H1 (cell line): ENCODE measurements around the gene DGKZ. TPM values are rescaled to one million over a fixed set of nuclear protein-coding genes. Genes with fewer than 3 reads are reported as not detected.

Source experiments
- CTCF ChIA-PET: fragments of 300-600 bp; sonication (Branson Sonifier 250); formaldehyde crosslinking; loops from one replicate; lab custom pipeline; 2021; ENCODE audit not compliant: partially characterized antibody; lab: Charles Lee
- POLR2A ChIA-PET: fragments of 300-600 bp; sonication (Branson Sonifier 250); formaldehyde crosslinking; loops from one replicate; lab custom pipeline; 2021; ENCODE audit warnings: inconsistent platforms; ENCODE audit not compliant: partially characterized antibody; lab: Charles Lee
- DNase-seq, 2 experiments: peaks; one replicate each; pipeline versions ENCODE4 v3.0.0 to v3.0.0-alpha.2; 2010 to 2022; ENCODE audit warnings: low spot score in 2 of 2, low read depth in 1 of 2, mixed read lengths in 1 of 2
- FAIRE-seq: peaks from 2 replicates; lab custom pipeline; 2011; peaks lifted over from hg19 to GRCh38; lab: Jason Lieb, UNC
- H2AFZ ChIP-seq: 2 replicates; pipeline ENCODE4 v1.8.1; 2012; ENCODE audit warnings: low read length, inconsistent platforms
- H2AK5ac ChIP-seq: 2 replicates; pipeline ENCODE4 v1.6.1; 2013; ENCODE audit warnings: low read depth, low read length
- H2BK120ac ChIP-seq: replicated peaks from 2 replicates; pipeline ENCODE3; 2013; ENCODE audit warnings: low read depth, low read length, inconsistent platforms
- H2BK12ac ChIP-seq: 2 replicates; pipeline ENCODE4 v1.6.1; 2013; ENCODE audit warnings: low read depth, low read length
- H2BK15ac ChIP-seq: 2 replicates; pipeline ENCODE4 v1.6.1; 2013; ENCODE audit warnings: low read length
- H2BK20ac ChIP-seq: 2 replicates; pipeline ENCODE4 v1.6.1; 2013; ENCODE audit warnings: low read length
- H2BK5ac ChIP-seq: 2 replicates; pipeline ENCODE4 v1.6.1; 2013; ENCODE audit warnings: low read depth, low read length
- H3K14ac ChIP-seq: 2 replicates; pipeline ENCODE4 v1.6.1; 2013; ENCODE audit warnings: inconsistent platforms; ENCODE audit not compliant: insufficient read length
- H3K18ac ChIP-seq: 2 replicates; pipeline ENCODE4 v1.6.1; 2013; ENCODE audit warnings: low read length; ENCODE audit errors: extremely low read depth
- H3K23ac ChIP-seq: 2 replicates; pipeline ENCODE4 v1.6.1; 2013; ENCODE audit warnings: inconsistent platforms; ENCODE audit not compliant: insufficient read length
- H3K23me2 ChIP-seq: 2 replicates; pipeline ENCODE4 v1.6.1; 2013; ENCODE audit warnings: low read depth, low read length
- H3K27ac ChIP-seq: 2 replicates; pipeline ENCODE4 v1.6.1; 2011; ENCODE audit warnings: low read depth, low read length, inconsistent platforms
- H3K27me3 ChIP-seq, 4 experiments: replicated peaks in 1 of 4; 1 replicate in 1 of 4; 2 replicates in 3 of 4; pipeline versions ENCODE4 v1.6.1 to v1.8.1; 2011 to 2013; ENCODE audit warnings: low read length in 3 of 4, mild to moderate bottlenecking in 3 of 4, inconsistent platforms in 2 of 4, mixed read lengths in 2 of 4, moderate library complexity in 1 of 4; ENCODE audit not compliant: control insufficient read depth in 3 of 4, insufficient read depth in 3 of 4; ENCODE audit errors: extremely low read depth in 1 of 4
- H3K36me3 ChIP-seq, 4 experiments: 2 replicates each; pipeline versions ENCODE4 v1.6.1 to v1.8.1; 2011 to 2013; ENCODE audit warnings: mild to moderate bottlenecking in 4 of 4, low read length in 3 of 4, moderate library complexity in 2 of 4, control low read depth in 1 of 4, inconsistent platforms in 1 of 4; ENCODE audit not compliant: insufficient read depth in 4 of 4, control insufficient read depth in 2 of 4
- H3K4ac ChIP-seq: replicated peaks from 2 replicates; pipeline ENCODE3; 2013; ENCODE audit warnings: low read length, low read depth, mixed read lengths, inconsistent platforms; ENCODE audit not compliant: insufficient read length
- H3K4me1 ChIP-seq, 4 experiments: replicated peaks in 1 of 4; 1 replicate in 1 of 4; 2 replicates in 3 of 4; pipeline versions ENCODE4 v1.6.1 to v1.8.1; 2011 to 2013; ENCODE audit warnings: low read length in 3 of 4, inconsistent platforms in 2 of 4, mixed read lengths in 1 of 4; ENCODE audit not compliant: insufficient read depth in 4 of 4, control insufficient read depth in 3 of 4
- H3K4me2 ChIP-seq, 2 experiments: 2 replicates each; pipeline versions ENCODE4 v1.6.1 to v1.8.1; 2011 to 2013; ENCODE audit warnings: low read depth in 2 of 2, low read length in 2 of 2, control low read depth in 1 of 2, inconsistent platforms in 1 of 2, mild to moderate bottlenecking in 1 of 2; ENCODE audit not compliant: insufficient read depth in 1 of 2
- H3K4me3 ChIP-seq, 4 experiments: fragments of 200-600, 300-600 bp in 1 of 4; sonication (generic), shearing (Covaris generic), sonication (Bioruptor Twin) in 1 of 4; 2 replicates each; pipeline versions ENCODE4 v1.5.1 to v1.8.1; 2011 to 2016; ENCODE audit warnings: low read length in 4 of 4, low read depth in 3 of 4, control low read depth in 2 of 4, inconsistent platforms in 2 of 4, mild to moderate bottlenecking in 2 of 4, mixed read lengths in 1 of 4, moderate library complexity in 1 of 4; ENCODE audit not compliant: insufficient read depth in 2 of 4; ENCODE audit errors: extremely low read depth in 1 of 4
- H3K56ac ChIP-seq: replicated peaks from 2 replicates; pipeline ENCODE3; 2013; ENCODE audit warnings: low read depth, mild to moderate bottlenecking, mixed read lengths, low read length, inconsistent platforms; ENCODE audit not compliant: insufficient read length
- H3K79me1 ChIP-seq: 2 replicates; pipeline ENCODE4 v1.6.1; 2013; ENCODE audit warnings: low read depth, low read length, control low read depth
- H3K79me2 ChIP-seq, 2 experiments: 2 replicates each; pipeline versions ENCODE4 v1.6.1 to v1.8.1; 2012 to 2013; ENCODE audit warnings: low read length in 2 of 2, mild to moderate bottlenecking in 2 of 2, inconsistent platforms in 1 of 2; ENCODE audit not compliant: insufficient read depth in 2 of 2, control insufficient read depth in 1 of 2
- H3K9ac ChIP-seq, 4 experiments: replicated peaks in 1 of 4; 1 replicate in 1 of 4; 2 replicates in 3 of 4; pipeline versions ENCODE4 v1.6.1 to v1.8.1; 2011 to 2013; ENCODE audit warnings: low read depth in 3 of 4, low read length in 3 of 4, control low read depth in 2 of 4, mild to moderate bottlenecking in 2 of 4, moderate library complexity in 2 of 4, inconsistent platforms in 1 of 4; ENCODE audit errors: extremely low read depth in 1 of 4
- H3K9me3 ChIP-seq, 2 experiments: 2 replicates each; pipeline versions ENCODE4 v1.6.1 to v1.8.1; 2012 to 2013; ENCODE audit warnings: mild to moderate bottlenecking in 2 of 2, moderate library complexity in 2 of 2, control low read depth in 1 of 2, inconsistent platforms in 1 of 2, low read depth in 1 of 2, low read length in 1 of 2, mixed read lengths in 1 of 2; ENCODE audit not compliant: insufficient read depth in 2 of 2
- H4K20me1 ChIP-seq, 2 experiments: replicated peaks in 1 of 2; 2 replicates each; pipeline versions ENCODE3 to v1.8.1; 2011 to 2013; ENCODE audit warnings: inconsistent platforms in 2 of 2, low read length in 2 of 2, mild to moderate bottlenecking in 1 of 2; ENCODE audit not compliant: insufficient read depth in 2 of 2, control insufficient read depth in 1 of 2
- H4K5ac ChIP-seq: 2 replicates; pipeline ENCODE4 v1.6.1; 2013; ENCODE audit warnings: low read length, low read depth, mixed read lengths, inconsistent platforms; ENCODE audit not compliant: insufficient read length
- H4K8ac ChIP-seq: 2 replicates; pipeline ENCODE4 v1.8.0; 2013; ENCODE audit warnings: mild to moderate bottlenecking, moderate library complexity, low read length, inconsistent platforms; ENCODE audit not compliant: insufficient read depth; ENCODE audit errors: extremely low read depth
- H4K91ac ChIP-seq: replicated peaks from 2 replicates; pipeline ENCODE3; 2013; ENCODE audit warnings: low read length, mixed read lengths, inconsistent platforms; ENCODE audit not compliant: insufficient read length
- CEBPB ChIP-seq: IDR thresholded peaks from 2 replicates; pipeline ENCODE4 v1.6.1; 2012; ENCODE audit warnings: low read depth, low read length
- POLR2AphosphoS5 ChIP-seq: IDR thresholded peaks from 2 replicates; pipeline ENCODE4 v1.6.1; 2011; ENCODE audit warnings: low read depth, low read length
- RAD21 ChIP-seq, 2 experiments: IDR thresholded peaks in 1 of 2; conservative IDR thresholded peaks in 1 of 2; 2 replicates each; pipeline ENCODE4 v1.6.1; 2011; ENCODE audit warnings: low read depth in 2 of 2, low read length in 2 of 2, improper control_type of control experiment in 1 of 2, inconsistent platforms in 1 of 2, mild to moderate bottlenecking in 1 of 2, moderate library complexity in 1 of 2
- SAP30 ChIP-seq: fragments of 300-600 bp; sonication (generic); IDR thresholded peaks from 2 replicates; pipeline ENCODE4 v1.7.1; 2012; ENCODE audit warnings: low read length, moderate library complexity, mild to moderate bottlenecking, inconsistent platforms; ENCODE audit not compliant: insufficient read depth, insufficient replicate concordance
- TEAD4 ChIP-seq: IDR thresholded peaks from 2 replicates; pipeline ENCODE4 v1.6.1; 2012; ENCODE audit warnings: low read depth, low read length, inconsistent platforms, mixed read lengths
- WGBS, 2 experiments: shearing (Covaris generic) in 1 of 2; methylation state at CpG; one replicate each; pipeline versions ENCODE4 v1.1.6 to v1.1.7; 2013 to 2015; ENCODE audit warnings: low lambda C conversion rate in 2 of 2, mixed read lengths in 2 of 2, inconsistent platforms in 1 of 2, low coverage in 1 of 2, missing lambda C conversion rate in 1 of 2; ENCODE audit not compliant: insufficient replicate concordance in 2 of 2, insufficient coverage in 1 of 2, insufficient read length in 1 of 2; ENCODE audit errors: extremely low coverage in 1 of 2, missing lambda C conversion rate in 1 of 2; 5-methylcytosine and 5-hydroxymethylcytosine counted together
- polyA plus RNA-seq, 7 experiments: library from polyadenylated mRNA; depleted of rRNA in 3 of 7; stranded (reverse) in 5 of 7; unstranded in 2 of 7; fragments of >200 nt in 5 of 7; fragments of 200-250 nt in 2 of 7; gene quantifications; 1 replicate in 5 of 7; 2 replicates in 1 of 7; 4 replicates in 1 of 7; pipeline versions ENCODE4 v1.2.1 to v1.2.3, GENCODE V29; 2011 to 2013; ENCODE audit warnings: missing spikeins in 2 of 7, mixed read lengths in 2 of 7
- total RNA-seq: library from RNA; stranded (reverse); fragmentation: NEBNext Ultra II Directional; extraction: Animal tissue kit (Norgen Biotek cat#: 25700); gene quantifications from 2 replicates; pipeline ENCODE4 v1.2.1, GENCODE V29; 2021
- TF ChIP-seq, protein P1 (sequence below): IDR thresholded peaks from 2 replicates; pipeline ENCODE4 v1.6.1; 2012; ENCODE audit warnings: inconsistent platforms
- TF ChIP-seq, protein P2 (sequence below), 3 experiments: IDR thresholded peaks; 1 replicate in 2 of 3; 2 replicates in 1 of 3; pipeline versions ENCODE4 v1.5.1 to v1.6.1; 2011; ENCODE audit warnings: low read length in 3 of 3, mild to moderate bottlenecking in 3 of 3, inconsistent platforms in 2 of 3, low read depth in 1 of 3, moderate library complexity in 1 of 3; ENCODE audit not compliant: insufficient read depth in 1 of 3; ENCODE audit errors: control extremely low read depth in 1 of 3

Gene DGKZ
- total and polyA plus RNA-seq, 2 of the 8 experiments (the other 6 are each of a cell fraction or from before 2014, with no cell fraction given), result 84.4 to 184 TPM

DNA sequence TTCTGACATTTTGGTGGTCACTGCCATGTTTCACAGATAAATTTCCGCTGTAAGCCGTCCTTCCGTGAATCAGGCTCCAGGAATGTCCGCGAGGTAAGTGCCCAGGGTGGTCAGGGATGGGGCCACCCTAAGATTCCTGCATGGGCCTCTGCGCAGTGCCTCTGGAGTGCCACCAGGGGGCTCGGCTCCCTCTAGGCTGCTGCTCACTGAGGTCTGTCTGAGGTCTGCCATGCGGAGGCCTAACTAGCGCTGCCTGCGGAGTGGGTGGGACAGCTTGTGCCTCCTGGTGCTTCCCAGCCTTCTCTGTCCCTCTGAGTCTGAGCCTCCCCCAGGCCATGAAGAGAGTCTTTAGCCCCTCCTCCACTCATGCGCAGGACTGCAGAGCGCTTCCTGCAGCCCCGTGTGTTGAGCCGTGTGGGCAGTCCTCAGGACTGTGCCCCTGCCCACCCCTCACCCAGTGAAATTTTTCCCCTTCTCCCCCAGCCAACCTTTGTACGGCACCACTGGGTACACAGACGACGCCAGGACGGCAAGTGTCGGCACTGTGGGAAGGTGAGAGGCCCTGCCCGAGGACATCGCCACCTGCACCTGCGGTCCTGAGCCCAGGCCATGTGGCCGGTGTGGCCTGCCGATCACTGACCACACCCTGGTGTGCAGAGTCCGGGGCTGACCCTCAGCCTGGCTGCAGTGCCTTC is 22.3 kb downstream of the DGKZ start:
- Histone ChIP-seq H3K23me2 (no peaks in the 10 kb centered on the region), H4K8ac (no peak overlapping the region; the same call in 1 of the 2 replicates), H3K9ac (no peak overlapping the region), H4K5ac (no peak overlapping the region), H3K4me1 (peaks cover 0 to 13% (median 4%) of the 10 kb centered on the region in 4 experiments; a peak in 5 of 7 replicates), H2BK20ac (no peak overlapping the region), H4K91ac (no peak overlapping the region), H3K4ac (no peak overlapping the region), H2BK120ac (no peak overlapping the region), H2BK12ac (0 out of 2 replicates have a peak overlapping the region, but pooled peaks have one; percentile 76), H2BK5ac (0 out of 2 replicates have a peak overlapping the region, but pooled peaks have one; percentile 73), H4K20me1 (peaks cover 1 to 20% of the 10 kb centered on the region in 2 experiments), H2AFZ (no peak overlapping the region), H3K4me3 (no peak overlapping the region), H3K27me3 (no peaks in the 10 kb centered on the region), H3K18ac (0 out of 2 replicates have a peak overlapping the region, but pooled peaks have one; percentile 22), H3K14ac (no peak overlapping the region), H3K27ac (0 out of 2 replicates have a peak overlapping the region, but pooled peaks have one; percentile 1), H2BK15ac (peak overlapping the region; percentile 54; the same call in 1 of the 2 replicates), H3K9me3 (no peaks in the 10 kb centered on the region), H3K23ac (no peak overlapping the region), H3K4me2 (no peak overlapping the region), H3K79me1 (peaks cover 2% of the 10 kb centered on the region), H2AK5ac (no peak overlapping the region), H3K56ac (no peak overlapping the region), H3K36me3 (peaks cover 2 to 23% (median 7%) of the 10 kb centered on the region in 4 experiments; a peak in 6 of 8 replicates), H3K79me2 (peaks cover 0 to 10% of the 10 kb centered on the region in 2 experiments; a peak in 1 of 4 replicates)
- ChIA-PET POLR2A (interaction anchor here (1.0 to 1.7 kb wide), 4 partner anchors 9 to 41 kb away, joined by 3 to 4 read pairs (median 4); partner anchors contain the start of gene MDK), CTCF (interaction anchor here (0.6 to 44.5 kb wide), 10 partner anchors 8 to 509 kb away, joined by 3 to 1004 read pairs (median 3); partner anchors contain the start of gene DGKZ)
- DNase-seq (peak in 1 of 2 experiments; percentile 86), FAIRE-seq (peak; percentile 81)
- WGBS, 2 experiments, result 78% methylated on average over 25 of the region's 25 CpGs; no CpG with 5 or more reads in 1 of the 2 experiments
- TF ChIP-seq POLR2AphosphoS5 (0 out of 2 replicates have a peak, but pooled peaks have one; percentile 13), TEAD4 (peak; percentile 84), SAP30 (no peak), RAD21 (IDR thresholded peaks at IDR 0.05 in 1 of 2, conservative IDR thresholded peaks at IDR 0.05 in 1 of 2; ENCODE audit: low read depth in 2 of 2, low read length in 2 of 2) (peak; percentile 52 to 68), CEBPB (no peak)
- TF ChIP-seq, protein P1, sequence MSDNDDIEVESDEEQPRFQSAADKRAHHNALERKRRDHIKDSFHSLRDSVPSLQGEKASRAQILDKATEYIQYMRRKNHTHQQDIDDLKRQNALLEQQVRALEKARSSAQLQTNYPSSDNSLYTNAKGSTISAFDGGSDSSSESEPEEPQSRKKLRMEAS, result peak; percentile 60; the same call in 1 of the 2 replicates
- TF ChIP-seq, protein P2, sequence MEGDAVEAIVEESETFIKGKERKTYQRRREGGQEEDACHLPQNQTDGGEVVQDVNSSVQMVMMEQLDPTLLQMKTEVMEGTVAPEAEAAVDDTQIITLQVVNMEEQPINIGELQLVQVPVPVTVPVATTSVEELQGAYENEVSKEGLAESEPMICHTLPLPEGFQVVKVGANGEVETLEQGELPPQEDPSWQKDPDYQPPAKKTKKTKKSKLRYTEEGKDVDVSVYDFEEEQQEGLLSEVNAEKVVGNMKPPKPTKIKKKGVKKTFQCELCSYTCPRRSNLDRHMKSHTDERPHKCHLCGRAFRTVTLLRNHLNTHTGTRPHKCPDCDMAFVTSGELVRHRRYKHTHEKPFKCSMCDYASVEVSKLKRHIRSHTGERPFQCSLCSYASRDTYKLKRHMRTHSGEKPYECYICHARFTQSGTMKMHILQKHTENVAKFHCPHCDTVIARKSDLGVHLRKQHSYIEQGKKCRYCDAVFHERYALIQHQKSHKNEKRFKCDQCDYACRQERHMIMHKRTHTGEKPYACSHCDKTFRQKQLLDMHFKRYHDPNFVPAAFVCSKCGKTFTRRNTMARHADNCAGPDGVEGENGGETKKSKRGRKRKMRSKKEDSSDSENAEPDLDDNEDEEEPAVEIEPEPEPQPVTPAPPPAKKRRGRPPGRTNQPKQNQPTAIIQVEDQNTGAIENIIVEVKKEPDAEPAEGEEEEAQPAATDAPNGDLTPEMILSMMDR (IDR thresholded peaks at IDR 0.05; ENCODE audit: control extremely low read depth in 1 of 3, insufficient read depth in 1 of 3, low read depth in 1 of 3, low read length in 3 of 3), result peak in 2 of 3 experiments; percentile 85 to 99; a peak in 3 of 4 replicates
